TTC549 (cell line): ENCODE measurements around the gene NOL9.
"Not testable (repeated sequence)": the region's sequence is repeated elsewhere in the genome, so short reads cannot be mapped to it uniquely, and the experiment has no call there.

Experiments used
- FAIRE-seq: peaks from 2 replicates; lab custom pipeline; 2012; peaks lifted over from hg19 to GRCh38; lab: Jason Lieb, UNC

Gene NOL9

DNA sequence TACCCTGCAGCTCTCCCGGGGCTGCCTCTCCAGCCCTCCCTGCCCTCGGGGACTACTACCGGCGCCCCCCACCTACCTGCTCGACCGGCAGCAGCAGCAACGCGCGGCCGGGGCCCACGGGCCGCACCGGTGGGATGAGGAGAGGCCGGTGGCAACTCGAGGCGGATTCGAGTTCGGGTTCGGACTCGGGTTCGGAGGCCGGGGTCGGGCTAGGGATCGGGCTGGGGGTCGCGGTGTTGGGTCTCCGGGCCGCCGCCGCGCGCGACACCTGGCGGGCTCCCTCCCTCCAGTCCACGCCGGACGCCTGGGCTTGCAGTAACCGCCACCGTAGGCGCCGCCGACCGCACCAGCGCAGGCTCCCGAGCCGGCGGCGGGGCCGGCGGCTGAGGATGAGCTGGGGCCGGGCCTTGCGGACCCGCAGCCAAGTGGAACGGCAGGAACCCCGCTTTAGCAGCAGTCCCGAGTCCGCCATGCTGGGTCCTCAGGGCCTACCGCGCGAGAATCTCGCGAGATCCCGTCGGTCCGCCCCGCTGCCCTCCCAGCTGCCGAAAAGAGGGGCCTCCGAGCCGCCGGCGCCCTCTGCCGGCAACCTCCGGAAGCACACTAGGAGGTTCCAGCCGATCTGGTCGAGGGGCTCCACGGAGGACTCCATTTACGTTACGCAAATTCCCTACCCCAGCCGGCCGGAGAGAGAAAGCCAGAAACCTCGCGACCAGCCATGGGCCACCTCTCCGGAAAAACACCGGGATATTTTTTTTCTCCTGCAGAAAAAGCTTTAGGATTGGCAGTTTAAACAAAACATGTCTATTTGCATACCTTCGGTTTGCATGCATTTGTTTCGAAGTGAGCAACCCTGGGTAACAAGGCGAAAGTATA is at the start of gene NOL9:
Gene NOL9 (minus strand): TSS at position 483 of the 876 bp plus-strand sequence. CDS start 11 bp downstream, at position 472.
- no peak for FAIRE-seq

DNA sequence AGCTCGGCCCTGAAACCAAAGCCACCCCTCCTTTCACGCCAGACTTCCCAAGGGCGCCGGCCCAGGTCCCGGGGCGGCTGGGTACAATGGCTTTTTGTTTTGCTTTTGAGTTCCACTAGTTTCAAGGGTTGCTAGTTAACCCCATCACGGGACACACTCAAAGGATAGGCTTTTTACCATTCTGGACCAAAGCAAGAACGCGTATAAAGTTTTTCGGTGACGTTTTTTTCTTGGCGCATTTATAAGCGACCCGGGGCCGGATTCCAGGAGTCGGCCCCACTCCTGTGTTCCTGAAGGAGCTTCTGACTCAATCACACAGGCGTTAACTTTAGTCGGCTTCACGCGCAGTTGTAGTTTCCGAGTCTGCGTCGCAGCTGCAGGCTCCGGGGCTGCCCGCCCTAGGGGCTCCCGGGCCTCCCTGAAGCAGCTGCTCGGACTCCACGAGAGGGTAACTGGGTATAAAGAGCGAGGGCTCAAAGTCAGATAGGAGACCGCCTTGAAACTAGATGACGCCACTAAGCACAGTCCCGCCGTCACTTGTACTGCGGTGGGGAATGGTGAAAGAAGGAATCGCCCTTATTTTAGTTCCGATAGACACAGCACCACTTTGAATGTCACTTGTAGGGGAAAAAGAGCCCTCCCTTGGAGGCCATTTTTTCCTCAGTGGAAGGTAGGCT is 49.1 kb upstream of the NOL9 start:
- FAIRE-seq, result no peak

- FAIRE-seq, result no peak
Measured at GRCh38 chr1:6602669-6603237, 48.4 kb upstream of the NOL9 start, which contains the start of gene KLHL21. Gene KLHL21 (minus strand): TSS chr1:6602869. CDS start chr1:6602817, 52 bp downstream.

DNA sequence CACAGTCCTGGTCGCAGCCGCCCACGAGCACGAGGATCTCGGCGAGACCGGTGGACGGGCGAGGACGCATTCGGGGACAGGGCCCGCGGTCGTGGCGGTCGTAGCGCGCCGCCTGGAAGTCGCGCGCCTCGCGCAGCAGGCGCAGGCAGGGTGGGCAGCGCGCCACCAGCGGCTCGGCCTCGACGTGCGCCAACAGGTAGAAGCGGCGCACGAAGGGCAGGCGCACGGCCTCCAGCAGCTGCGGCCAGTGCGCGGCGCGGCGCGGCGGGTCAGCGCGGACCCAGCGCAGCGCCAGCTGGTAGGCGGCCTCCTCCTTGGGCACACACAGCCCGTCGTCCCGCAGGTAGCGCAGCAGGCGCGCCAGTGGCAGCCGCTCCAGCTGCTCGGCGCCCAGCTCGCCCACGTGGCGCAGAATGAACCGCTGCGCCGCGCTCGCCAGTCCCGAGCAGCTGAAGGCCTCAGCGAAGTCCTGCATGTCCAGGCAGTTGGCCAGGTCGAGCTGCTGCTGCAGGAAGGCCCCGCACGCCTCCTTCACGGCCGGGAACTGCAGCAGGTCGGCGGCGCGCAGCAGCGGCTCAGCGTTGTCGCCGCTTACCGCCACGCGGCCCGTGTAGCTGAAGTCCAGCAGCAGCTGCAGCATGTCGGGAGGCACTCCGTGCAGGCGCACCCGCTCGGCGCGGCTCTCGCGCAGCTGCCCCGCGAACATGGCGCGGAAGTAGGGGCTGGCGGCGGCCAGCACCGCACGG is 47.8 kb upstream of the NOL9 start:
- FAIRE-seq, result no peak

DNA sequence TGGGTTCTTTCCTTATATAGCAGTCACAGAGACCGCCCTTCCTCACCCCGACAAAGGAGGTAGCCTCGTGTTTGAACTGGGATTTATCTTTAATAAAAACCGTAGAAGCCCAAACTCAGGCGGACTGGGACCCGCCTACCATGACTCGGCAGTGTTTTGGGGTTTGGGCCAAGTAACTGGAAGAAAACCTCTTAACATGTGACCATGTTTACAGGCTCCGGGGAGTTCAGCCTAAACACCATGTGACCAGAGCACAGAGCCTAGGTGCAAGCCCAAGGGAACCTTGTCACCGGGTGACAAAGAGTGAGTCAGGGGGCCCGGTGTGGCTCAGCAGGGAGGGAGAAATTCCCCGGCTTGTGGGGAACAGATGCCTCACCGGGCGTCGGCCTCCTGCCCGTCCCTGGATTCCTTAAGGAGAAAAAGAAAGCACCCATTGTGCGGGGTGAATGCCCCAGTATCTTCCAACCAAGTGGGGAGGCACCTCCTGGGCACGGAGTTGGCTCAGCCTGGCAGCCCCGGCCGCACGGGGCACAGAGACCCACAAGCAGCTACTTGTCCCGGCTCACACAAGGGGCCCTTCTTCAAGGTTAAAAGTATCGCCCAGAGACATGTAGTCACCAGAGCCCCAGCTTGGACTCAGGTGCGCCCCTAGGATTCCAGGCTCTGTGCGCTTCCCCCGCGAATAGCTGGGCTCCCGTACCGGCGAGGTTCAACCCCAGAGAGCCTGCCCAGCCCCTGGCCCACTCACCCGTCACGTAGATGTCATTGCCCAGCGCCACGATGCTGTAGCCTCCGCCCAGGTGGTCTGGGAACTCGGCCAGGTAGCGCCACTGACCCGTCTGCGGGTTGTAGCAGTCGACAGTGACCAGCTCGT is 47.0 kb upstream of the NOL9 start:
- FAIRE-seq, result no peak

DNA sequence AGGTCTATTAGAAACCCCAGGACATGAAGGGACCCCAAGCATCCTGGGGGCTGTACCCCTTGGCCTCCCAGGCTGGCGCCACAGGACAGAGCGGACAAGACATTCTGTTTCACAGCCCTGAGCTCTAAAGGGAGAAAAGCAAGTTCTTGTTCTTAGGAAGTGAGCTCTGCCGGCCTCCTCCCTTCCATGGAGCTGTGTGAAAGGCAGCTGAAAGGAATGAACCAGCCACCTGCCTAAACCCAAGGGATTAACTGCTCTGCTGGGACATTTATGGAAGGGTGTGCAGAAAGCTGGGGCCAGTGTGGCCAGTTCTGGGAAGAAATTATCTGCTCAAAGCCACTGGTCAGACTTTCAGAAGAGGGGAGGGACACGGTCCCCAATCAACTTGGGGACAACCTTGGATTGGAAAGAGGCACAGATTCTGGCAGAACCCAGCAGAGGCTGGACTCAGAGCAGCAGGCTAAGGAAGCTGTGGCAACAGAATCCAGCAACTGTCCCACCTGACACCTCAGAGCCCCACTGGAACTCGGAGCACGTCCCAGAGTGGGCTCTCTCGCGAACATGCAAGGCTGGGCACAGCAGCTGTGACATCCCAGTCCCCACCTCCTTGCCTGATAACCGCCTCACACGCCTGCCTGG is 46.2 kb upstream of the NOL9 start:
- FAIRE-seq, result no peak

DNA sequence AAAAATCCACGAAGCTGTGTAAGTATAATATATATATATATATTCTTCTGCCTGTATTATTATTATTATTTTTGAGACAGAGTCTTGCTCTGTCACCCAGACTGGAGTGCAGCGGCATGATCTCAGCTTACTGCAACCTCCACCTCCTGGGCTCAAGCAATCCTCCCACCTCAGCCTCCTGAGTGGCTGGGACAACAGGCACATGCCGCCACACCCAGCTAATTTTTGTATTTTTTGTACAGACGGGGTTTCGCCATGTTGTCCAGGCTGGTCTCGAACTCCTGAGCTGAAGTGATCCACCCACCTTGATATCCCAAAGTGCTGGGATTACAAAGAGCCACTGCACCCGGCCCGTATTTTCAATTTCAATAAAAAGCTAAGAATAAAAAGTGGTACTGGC is 45.7 kb upstream of the NOL9 start:
- FAIRE-seq, result not testable (repeated sequence)

GRCh38 chr1:6599141-6599975 is 45.0 kb upstream of the NOL9 start:
- no peak for FAIRE-seq

DNA sequence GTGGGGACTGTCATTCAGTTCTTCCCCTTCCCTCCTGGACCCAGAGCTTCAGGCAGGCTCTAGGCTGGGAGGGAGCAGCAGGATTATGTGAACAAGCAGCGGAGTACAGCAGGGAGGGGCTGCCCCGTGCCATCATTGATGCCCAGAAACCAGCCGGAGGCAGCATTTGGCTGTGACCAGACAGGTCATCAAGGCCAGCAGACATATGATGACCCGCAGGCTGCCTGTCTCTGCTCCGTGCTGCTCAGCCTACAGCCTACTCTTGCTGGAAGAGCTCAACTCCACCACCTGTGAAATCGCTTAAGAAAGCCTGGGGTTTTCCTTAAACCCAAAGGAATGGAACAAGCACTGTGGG is 43.4 kb upstream of the NOL9 start:
- FAIRE-seq, result no peak

GRCh38 chr1:6596886-6597776 is 42.8 kb upstream of the NOL9 start:
- FAIRE-seq, result no peak

DNA sequence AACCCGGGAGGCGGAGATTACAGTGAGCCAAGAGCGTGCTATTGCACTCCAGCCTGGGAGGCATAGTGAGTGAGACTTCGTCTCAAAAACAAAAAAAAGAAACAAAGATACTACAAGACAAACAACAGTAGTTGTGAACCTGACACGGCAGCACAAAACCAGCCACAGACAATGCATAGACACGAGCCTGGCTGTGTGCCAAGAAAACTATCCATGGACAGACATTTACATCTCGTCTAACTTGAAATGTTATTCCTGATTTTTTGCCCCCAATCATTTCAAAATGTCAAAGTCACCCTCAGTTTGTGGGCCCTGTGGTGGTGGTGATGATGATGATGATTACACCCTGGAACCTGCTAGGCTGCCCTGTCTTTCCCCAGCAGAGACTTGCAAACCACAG is 42.0 kb upstream of the NOL9 start:
- no peak for FAIRE-seq

GRCh38 chr1:6594977-6595740 is 40.8 kb upstream of the NOL9 start:
- no peak for FAIRE-seq

- FAIRE-seq, result no peak
Measured at GRCh38 chr1:6593810-6594209, 39.5 kb upstream of the NOL9 start.

DNA sequence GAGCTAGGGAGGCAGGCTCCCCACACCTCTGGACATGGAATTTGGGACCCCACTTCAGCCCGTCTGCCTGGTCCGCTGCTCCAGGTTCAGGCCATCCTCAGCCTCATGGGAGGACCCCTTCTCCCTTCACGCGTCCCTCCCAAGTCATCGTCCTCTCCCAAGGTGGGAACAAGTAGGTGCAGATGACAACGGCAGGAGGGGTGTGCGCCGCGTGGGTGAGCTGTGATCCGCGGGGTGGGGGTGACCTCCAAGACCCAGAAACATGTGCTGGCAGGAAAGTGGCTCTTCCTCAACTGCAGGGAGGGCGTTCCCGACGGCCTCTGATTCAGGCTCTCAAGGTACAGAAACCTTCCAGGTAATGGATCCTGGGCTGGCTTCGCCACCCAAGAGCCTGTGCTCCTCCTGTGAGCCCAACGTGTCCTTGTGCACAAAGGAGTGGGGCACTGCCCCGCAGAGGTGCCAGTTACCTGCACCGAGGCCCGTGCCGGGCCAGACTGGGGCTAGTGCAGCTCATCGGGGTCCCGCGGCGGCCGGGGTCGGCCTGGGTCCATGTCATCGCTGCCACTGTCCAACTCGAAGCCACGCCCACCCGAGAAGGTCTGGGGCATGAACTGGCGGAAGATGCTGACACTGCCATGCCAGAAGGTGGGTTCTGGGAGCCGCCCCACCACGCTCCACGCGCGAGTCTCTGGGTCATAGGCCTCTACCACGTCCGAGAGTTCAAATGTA is 38.7 kb upstream of the NOL9 start:
- FAIRE-seq, result no peak

DNA sequence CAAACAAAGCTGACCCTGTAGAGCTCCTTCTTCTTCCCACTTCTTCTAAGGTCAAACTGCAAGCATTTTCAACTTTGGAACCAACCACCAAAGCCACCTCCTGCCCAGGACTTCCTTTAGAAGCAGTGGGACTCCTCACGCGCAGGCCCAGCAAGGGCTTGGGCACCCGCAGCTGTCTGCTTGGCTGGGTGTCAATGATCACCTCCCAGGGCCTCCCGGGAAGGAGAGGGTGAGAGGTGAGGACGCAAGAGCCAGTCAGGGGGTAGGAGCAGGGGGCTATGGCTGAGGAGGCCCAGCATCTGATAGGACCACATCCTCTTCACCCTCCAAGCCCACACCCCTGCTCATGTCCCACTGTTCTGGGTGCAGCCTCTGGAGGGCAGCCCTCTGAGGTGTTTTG is 38.1 kb upstream of the NOL9 start:
- no peak for FAIRE-seq

GRCh38 chr1:6591644-6592043 is 37.3 kb upstream of the NOL9 start:
- FAIRE-seq, result no peak

DNA sequence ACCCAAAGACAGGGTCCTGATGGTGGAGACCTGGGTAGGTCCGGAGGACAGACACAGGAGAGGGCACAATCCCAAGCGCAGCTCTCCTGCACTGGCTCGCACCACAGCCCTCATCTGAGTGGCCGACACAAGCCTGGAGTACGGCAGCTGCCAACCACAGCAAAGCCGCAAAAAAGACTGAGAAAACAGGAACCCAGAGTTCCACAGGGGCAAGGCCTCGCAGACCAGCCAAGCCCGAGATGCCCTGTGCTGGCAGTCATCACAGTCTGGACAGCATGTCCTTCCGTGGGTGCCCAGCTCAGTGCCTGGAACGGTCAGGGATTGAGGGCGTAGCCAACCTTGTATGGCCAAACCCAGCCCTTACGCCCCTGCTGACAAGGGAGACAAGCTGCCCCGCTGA is 36.9 kb upstream of the NOL9 start:
- FAIRE-seq, result no peak

- FAIRE-seq, result no peak
Measured at GRCh38 chr1:6590046-6590445, 35.7 kb upstream of the NOL9 start.
